ENCODE data around the gene EIF4E2. TPM values are rescaled to one million over a fixed set of nuclear protein-coding genes. Genes with fewer than 3 reads are reported as not detected.

Gene EIF4E2
- total and polyA plus RNA-seq, 2 donors (not counting 3 experiments of a cell fraction or from before 2014, with no cell fraction given), result 50.0 to 96.5 TPM

- no peak for TF ChIP-seq GATA2 (IDR thresholded peaks at IDR 0.05; ENCODE audit: insufficient read depth, insufficient read length, low read depth, low read length)
- no peak for TF ChIP-seq EZH2 (IDR thresholded peaks at IDR 0.05; ENCODE audit: borderline replicate concordance, low read depth, low read length, severe bottlenecking)
- no peak for TF ChIP-seq MAX (IDR thresholded peaks at IDR 0.05; ENCODE audit: insufficient read depth, insufficient read length)
- TF ChIP-seq CTCF (IDR thresholded peaks at IDR 0.05; ENCODE audit: extremely low read depth in 1 of 2, insufficient read depth in 1 of 2, low read depth in 1 of 2, low read length in 2 of 2), result no peak
- TF ChIP-seq MYC (IDR thresholded peaks at IDR 0.05; ENCODE audit: low read depth, low read length), result no peak
- TF ChIP-seq FOS (IDR thresholded peaks at IDR 0.05; ENCODE audit: borderline replicate concordance, insufficient read depth, low read length), result no peak
- Histone ChIP-seq H3K27me3 (ENCODE audit: control insufficient read depth in 2 of 2, insufficient read depth in 2 of 2, low read length in 2 of 2) (no peaks in the 10 kb centered on the region), H3K9me1 (replicated peaks; ENCODE audit: control insufficient read depth, extremely low read depth, insufficient read depth, low read length) (no peaks in the 10 kb centered on the region), H3K4me3 (replicated peaks in 1 of 3; ENCODE audit: insufficient read depth in 1 of 3, low read depth in 1 of 3, low read length in 3 of 3) (no peak overlapping the region), H3K27ac (ENCODE audit: insufficient read depth, low read depth, low read length) (no peak overlapping the region), H4K20me1 (replicated peaks; ENCODE audit: control insufficient read depth, extremely low read depth, insufficient read depth, low read length) (no peaks in the 10 kb centered on the region), H3K4me2 (ENCODE audit: insufficient read depth, low read length) (no peak overlapping the region), H3K4me1 (ENCODE audit: control insufficient read depth, extremely low read depth, insufficient read depth, low read length) (no peaks in the 10 kb centered on the region), H3K79me2 (ENCODE audit: control insufficient read depth, insufficient read depth, low read length) (no peaks in the 10 kb centered on the region), H3K9me3 (replicated peaks; ENCODE audit: control insufficient read depth, insufficient read depth, low read length) (no peaks in the 10 kb centered on the region), H3K9ac (replicated peaks; ENCODE audit: extremely low read depth, insufficient read depth, low read length) (no peak overlapping the region), H3K36me3 (ENCODE audit: control insufficient read depth in 2 of 2, extremely low read depth in 1 of 2, insufficient read depth in 2 of 2, low read length in 2 of 2) (no peaks in the 10 kb centered on the region), H2AFZ (ENCODE audit: low read depth, low read length) (no peak overlapping the region)
- BruUV-seq (replicated peaks), result no TSS peak
- intact Hi-C loops (cut with micrococcal nuclease) (no loop called here), dilution Hi-C loops (cut with MboI; ENCODE audit: extremely low pct_ligation_motif_present, low sequenced_read_pairs) (no loop called here)
- no peak for FAIRE-seq
- POLR2A ChIA-PET, result no interaction called here
- DNase-seq (ENCODE audit: low read depth, low spot score), result no peak
- CTCF ChIA-PET, result interaction anchor here (0.6 to 4.3 kb wide), 6 partner anchors 8 to 620 kb away, joined by 3 to 27 read pairs (median 4); no protein-coding TSS in a partner anchor
Observed at GRCh38 chr2:232613538-232614134, 63.1 kb downstream of the EIF4E2 start.

All from endothelial cell of umbilical vein (primary cell).